Erythroblast (primary cell): ENCODE measurements around the gene EPOP.

Experiments used
- DNase-seq, 2 experiments: peaks; one replicate each; lab custom pipeline; 2025; lab: John Stamatoyannopoulos, UW
- GATA1 ChIP-seq: IDR thresholded peaks from 2 replicates; pipeline ENCODE4 v1.6.1; 2011; ENCODE audit warnings: low read depth, mild to moderate bottlenecking, control low read depth, low read length, moderate library complexity
- POLR2A ChIP-seq: IDR thresholded peaks from 2 replicates; pipeline ENCODE4 v1.6.1; 2011; ENCODE audit warnings: mild to moderate bottlenecking, low read length

EPOP gene

GRCh38 chr17:38674749-38675615, at the start of gene EPOP:
EPOP (minus strand) TSS chr17:38674957; CDS start chr17:38674495, 462 bp downstream.
- TF ChIP-seq POLR2A (no peak), GATA1 (no peak)
- peak; percentile 77 to 78 for DNase-seq

GRCh38 chr17:38721802-38722201, 47.0 kb upstream of the EPOP start:
- no peak for DNase-seq
- no peak for TF ChIP-seq GATA1
- no peak for TF ChIP-seq POLR2A

GRCh38 chr17:38720941-38721340, 46.2 kb upstream of the EPOP start:
- no peak for DNase-seq
- TF ChIP-seq GATA1 = no peak
- TF ChIP-seq POLR2A = no peak

- TF ChIP-seq POLR2A = no peak
- no peak for TF ChIP-seq GATA1
- no peak for DNase-seq
Measured at GRCh38 chr17:38719943-38720641, 45.3 kb upstream of the EPOP start.

GRCh38 chr17:38719289-38719942, 44.7 kb upstream of the EPOP start:
- DNase-seq = no peak
- TF ChIP-seq POLR2A (no peak), GATA1 (no peak)

GRCh38 chr17:38717139-38717745, 42.5 kb upstream of the EPOP start:
- DNase-seq = no peak
- TF ChIP-seq POLR2A = no peak
- TF ChIP-seq GATA1 = no peak

GRCh38 chr17:38716368-38717005, 41.7 kb upstream of the EPOP start:
- no peak for DNase-seq
- TF ChIP-seq GATA1 (no peak), POLR2A (no peak)

GRCh38 chr17:38715216-38715943, 40.6 kb upstream of the EPOP start:
- TF ChIP-seq POLR2A = no peak
- no peak for TF ChIP-seq GATA1
- no peak for DNase-seq

- TF ChIP-seq POLR2A (no peak), GATA1 (no peak)
- no peak for DNase-seq
Measured at GRCh38 chr17:38713456-38714075, 38.8 kb upstream of the EPOP start.

GRCh38 chr17:38712593-38712992, 37.8 kb upstream of the EPOP start:
- no peak for TF ChIP-seq POLR2A
- no peak for TF ChIP-seq GATA1
- DNase-seq = no peak

GRCh38 chr17:38711792-38712571, 37.2 kb upstream of the EPOP start:
- TF ChIP-seq POLR2A (no peak), GATA1 (no peak)
- no peak for DNase-seq

- no peak for DNase-seq
- TF ChIP-seq POLR2A (no peak), GATA1 (no peak)
Measured at GRCh38 chr17:38710985-38711384, 36.2 kb upstream of the EPOP start.
